Prostate gland (tissue), 2 donors: ENCODE measurements around the gene ASF1A. TPM values are rescaled to one million over a fixed set of nuclear protein-coding genes. Genes with fewer than 3 reads are reported as not detected.

Experiments used
- DNase-seq: peaks from one replicate; pipeline ENCODE4 v3.0.0-alpha.2; 2019; ENCODE audit warnings: low spot score
- H3K27ac ChIP-seq, 2 donors: fragments of 200-600 bp; sonication (generic); 2 replicates each; pipeline ENCODE4 v1.5.1; 2017 to 2019
- H3K27me3 ChIP-seq: fragments of 200-600 bp; sonication (generic); replicated peaks from 2 replicates; pipeline ENCODE4 v1.5.1; 2019; ENCODE audit not compliant: insufficient read depth
- H3K36me3 ChIP-seq, 2 donors: fragments of 200-600 bp; sonication (generic); 1 replicate in 1 of 2; 2 replicates in 1 of 2; pipeline versions ENCODE4 v1.5.1 to v1.8.1; 2017 to 2019
- H3K4me1 ChIP-seq: fragments of 200-600 bp; sonication (generic); replicated peaks from 2 replicates; pipeline ENCODE4 v1.5.1; 2019
- H3K4me3 ChIP-seq, 2 donors: fragments of 200-600 bp; sonication (generic); 2 replicates each; pipeline ENCODE4 v1.5.1; 2017 to 2019
- H3K9me3 ChIP-seq: fragments of 200-600 bp; sonication (generic); 2 replicates; pipeline ENCODE4 v1.5.1; 2017
- POLR2A ChIP-seq: fragments of 450-650 bp; IDR thresholded peaks from one replicate; pipeline ENCODE4 v1.6.1; 2016; ENCODE audit warnings: antibody characterized with exemption, mild to moderate bottlenecking
- POLR2AphosphoS5 ChIP-seq: sonication (generic); formaldehyde crosslinking; IDR thresholded peaks from one replicate; pipeline ENCODE4 v1.6.1; 2017; ENCODE audit warnings: antibody characterized with exemption
- WGBS: methylation state at CpG from one replicate; pipeline ENCODE4 v1.1.5; 2018; 5-methylcytosine and 5-hydroxymethylcytosine counted together
- intact Hi-C: fragments of 100-400 bp; cut with DNase I; formaldehyde crosslinking; loops from one replicate; pipeline ENCODE4 v1.14.2; 2022
- total RNA-seq, 2 donors: library from RNA; depleted of rRNA; stranded (reverse); fragments of >200 nt; gene quantifications; one replicate each; pipeline ENCODE4 v1.1.0, GENCODE V29; 2016
- TF ChIP-seq, protein P1 (sequence below), 4 experiments: fragments of 200-600 bp in 2 of 4; fragments of 450-650 bp in 2 of 4; sonication (generic) in 2 of 4; IDR thresholded peaks; 1 replicate in 3 of 4; 2 replicates in 1 of 4; pipeline ENCODE4 v1.5.1; 2016 to 2019; ENCODE audit warnings: antibody characterized with exemption in 4 of 4, mild to moderate bottlenecking in 2 of 4, moderate library complexity in 2 of 4

ASF1A gene
- 10 to 100 TPM; 12.5 to 15.6 TPM for total RNA-seq

- Histone ChIP-seq H3K27me3 (no peaks in the 10 kb centered on the region), H3K9me3 (no peaks in the 10 kb centered on the region), H3K4me1 (no peaks in the 10 kb centered on the region), H3K4me3 (peak within 1 kb of the TSS; percentile 75 to 80), H3K27ac (peak within 1 kb of the TSS; percentile 92 to 95), H3K36me3 (no peaks in the 10 kb centered on the region)
- intact Hi-C loops = loop anchor here (5.0 kb wide), 1 partner anchor 183 kb away; the partner anchor contains the start of gene FAM184A
- TF ChIP-seq POLR2AphosphoS5 = peak; percentile 86
- TF ChIP-seq, protein P1, sequence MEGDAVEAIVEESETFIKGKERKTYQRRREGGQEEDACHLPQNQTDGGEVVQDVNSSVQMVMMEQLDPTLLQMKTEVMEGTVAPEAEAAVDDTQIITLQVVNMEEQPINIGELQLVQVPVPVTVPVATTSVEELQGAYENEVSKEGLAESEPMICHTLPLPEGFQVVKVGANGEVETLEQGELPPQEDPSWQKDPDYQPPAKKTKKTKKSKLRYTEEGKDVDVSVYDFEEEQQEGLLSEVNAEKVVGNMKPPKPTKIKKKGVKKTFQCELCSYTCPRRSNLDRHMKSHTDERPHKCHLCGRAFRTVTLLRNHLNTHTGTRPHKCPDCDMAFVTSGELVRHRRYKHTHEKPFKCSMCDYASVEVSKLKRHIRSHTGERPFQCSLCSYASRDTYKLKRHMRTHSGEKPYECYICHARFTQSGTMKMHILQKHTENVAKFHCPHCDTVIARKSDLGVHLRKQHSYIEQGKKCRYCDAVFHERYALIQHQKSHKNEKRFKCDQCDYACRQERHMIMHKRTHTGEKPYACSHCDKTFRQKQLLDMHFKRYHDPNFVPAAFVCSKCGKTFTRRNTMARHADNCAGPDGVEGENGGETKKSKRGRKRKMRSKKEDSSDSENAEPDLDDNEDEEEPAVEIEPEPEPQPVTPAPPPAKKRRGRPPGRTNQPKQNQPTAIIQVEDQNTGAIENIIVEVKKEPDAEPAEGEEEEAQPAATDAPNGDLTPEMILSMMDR (IDR thresholded peaks at IDR 0.05) = peak; percentile 24 to 83 (median 65)
- TF ChIP-seq POLR2A = peak; percentile 82
- WGBS = 1% methylated on average over 51 of the region's 51 CpGs
- DNase-seq = peak; percentile 97
These were observed at the start of gene ASF1A for GRCh38 chr6:118893807-118894424. Gene ASF1A (plus strand): TSS chr6:118894152. CDS start chr6:118894414, 262 bp downstream.

- DNase-seq = no peak
- 84% methylated on average over 3 of the region's 3 CpGs for WGBS
- Histone ChIP-seq H3K27me3 (no peaks in the 10 kb centered on the region), H3K36me3 (no peaks in the 10 kb centered on the region), H3K4me1 (no peaks in the 10 kb centered on the region), H3K9me3 (no peaks in the 10 kb centered on the region), H3K4me3 (no peak overlapping the region), H3K27ac (no peak overlapping the region)
- no peak for TF ChIP-seq POLR2A
- TF ChIP-seq, protein P1 (IDR thresholded peaks at IDR 0.05) = no peak
- TF ChIP-seq POLR2AphosphoS5 = no peak
- intact Hi-C loops = no loop called here
These were observed 49.0 kb upstream of the ASF1A start for GRCh38 chr6:118844915-118845314.

DNA sequence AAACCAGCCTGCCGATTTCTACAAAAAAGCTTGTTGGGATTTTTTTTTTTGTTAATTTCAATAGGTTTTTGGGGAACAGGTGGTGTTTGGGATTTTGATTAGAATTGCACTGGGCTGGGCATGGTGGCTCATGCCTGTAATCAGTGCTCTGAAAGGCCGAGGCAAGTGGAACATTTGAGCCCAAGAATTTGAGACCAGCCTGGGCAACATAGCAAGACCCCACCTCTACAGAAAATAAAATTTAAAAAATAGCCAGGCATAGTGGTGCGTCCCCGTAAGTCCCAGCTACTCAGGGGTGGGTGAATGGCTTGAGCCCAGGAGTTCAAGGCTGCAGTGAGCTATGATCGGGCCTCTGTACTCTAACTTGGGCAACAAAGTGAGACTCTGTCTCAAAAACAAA lies 40.5 kb upstream of the ASF1A start:
- no peak for DNase-seq
- Histone ChIP-seq H3K4me3 (no peak overlapping the region), H3K27ac (no peak overlapping the region), H3K27me3 (no peaks in the 10 kb centered on the region), H3K9me3 (no peaks in the 10 kb centered on the region), H3K36me3 (no peaks in the 10 kb centered on the region), H3K4me1 (no peaks in the 10 kb centered on the region)
- WGBS = 99% methylated on average over 5 of the region's 5 CpGs
- TF ChIP-seq POLR2AphosphoS5 (no peak), POLR2A (no peak)
- TF ChIP-seq, protein P1 (IDR thresholded peaks at IDR 0.05) = no peak
- intact Hi-C loops = no loop called here

- Histone ChIP-seq H3K9me3 (no peaks in the 10 kb centered on the region), H3K36me3 (no peaks in the 10 kb centered on the region), H3K4me3 (no peak overlapping the region), H3K4me1 (no peaks in the 10 kb centered on the region), H3K27me3 (no peaks in the 10 kb centered on the region), H3K27ac (no peak overlapping the region)
- DNase-seq = no peak
- WGBS = 79% methylated on average over 4 of the region's 4 CpGs
- TF ChIP-seq POLR2AphosphoS5 (no peak), POLR2A (no peak)
- TF ChIP-seq, protein P1 (IDR thresholded peaks at IDR 0.05) = no peak
- intact Hi-C loops = no loop called here
These were observed 37.7 kb upstream of the ASF1A start for GRCh38 chr6:118856301-118856700.

- 68% methylated on average over 3 of the region's 3 CpGs for WGBS
- Histone ChIP-seq H3K4me3 (no peak overlapping the region), H3K9me3 (no peaks in the 10 kb centered on the region), H3K27ac (no peak overlapping the region), H3K27me3 (no peaks in the 10 kb centered on the region), H3K36me3 (no peaks in the 10 kb centered on the region), H3K4me1 (no peaks in the 10 kb centered on the region)
- TF ChIP-seq POLR2A = no peak
- no peak for TF ChIP-seq POLR2AphosphoS5
- TF ChIP-seq, protein P1 (IDR thresholded peaks at IDR 0.05) = no peak
- no peak for DNase-seq
- intact Hi-C loops = no loop called here
These were observed 34.4 kb upstream of the ASF1A start for GRCh38 chr6:118859517-118860064.
